Liver (tissue), 9 donors: ENCODE measurements around the gene TTC3. TPM values are rescaled to one million over a fixed set of nuclear protein-coding genes. Genes with fewer than 3 reads are reported as not detected.

Experiments
- DNase-seq: peaks from one replicate; pipeline ENCODE4 v3.0.0-alpha.2; 2017; ENCODE audit warnings: low spot score
- H3K27ac ChIP-seq, 2 donors: one replicate each; pipeline ENCODE4 v1.7.0; 2013; ENCODE audit warnings: inconsistent platforms in 2 of 2, low read length in 2 of 2, control low read depth in 1 of 2, low read depth in 1 of 2, mild to moderate bottlenecking in 1 of 2
- H3K27me3 ChIP-seq, 4 donors: one replicate each; pipeline versions ENCODE4 v1.6.1 to v1.7.0; 2013; ENCODE audit warnings: low read length in 3 of 4, inconsistent platforms in 1 of 4, mild to moderate bottlenecking in 1 of 4, moderate library complexity in 1 of 4; ENCODE audit not compliant: control insufficient read depth in 4 of 4, insufficient read depth in 4 of 4
- H3K36me3 ChIP-seq, 4 donors: one replicate each; pipeline versions ENCODE4 v1.6.1 to v1.7.0; 2013; ENCODE audit warnings: low read length in 3 of 4, mild to moderate bottlenecking in 3 of 4, low read depth in 1 of 4, moderate library complexity in 1 of 4; ENCODE audit not compliant: control insufficient read depth in 4 of 4, insufficient read depth in 3 of 4
- H3K4me1 ChIP-seq, 4 donors: one replicate each; pipeline versions ENCODE4 v1.6.1 to v1.7.0; 2013; ENCODE audit warnings: low read length in 3 of 4, mild to moderate bottlenecking in 3 of 4, moderate library complexity in 1 of 4; ENCODE audit not compliant: control insufficient read depth in 4 of 4, insufficient read depth in 4 of 4
- H3K4me3 ChIP-seq, 3 donors: one replicate each; pipeline versions ENCODE4 v1.6.1 to v1.7.0; 2013; ENCODE audit warnings: low read length in 3 of 3, control low read depth in 1 of 3, low read depth in 1 of 3, mild to moderate bottlenecking in 1 of 3
- H3K9ac ChIP-seq, 2 donors: one replicate each; pipeline ENCODE4 v1.7.0; 2013; ENCODE audit warnings: low read length in 2 of 2, mild to moderate bottlenecking in 2 of 2, moderate library complexity in 2 of 2, control low read depth in 1 of 2, low read depth in 1 of 2
- H3K9me3 ChIP-seq, 4 donors: one replicate each; pipeline versions ENCODE4 v1.6.1 to v1.7.0; 2013; ENCODE audit warnings: low read length in 3 of 4; ENCODE audit not compliant: control insufficient read depth in 4 of 4
- EGR1 ChIP-seq, 2 donors: IDR thresholded peaks; 2 replicates each; pipeline ENCODE4 v1.6.1; 2016 to 2018; ENCODE audit warnings: antibody characterized with exemption in 2 of 2, low read depth in 2 of 2
- FOXA1 ChIP-seq: IDR thresholded peaks from 2 replicates; pipeline ENCODE4 v1.6.1; 2016; ENCODE audit warnings: antibody characterized with exemption
- FOXA2 ChIP-seq: IDR thresholded peaks from 2 replicates; pipeline ENCODE4 v1.6.1; 2016; ENCODE audit warnings: antibody characterized with exemption
- GABPA ChIP-seq, 2 donors: IDR thresholded peaks in 1 of 2; conservative IDR thresholded peaks in 1 of 2; 2 replicates each; pipeline ENCODE4 v1.6.1; 2016; ENCODE audit warnings: antibody characterized with exemption in 2 of 2, mild to moderate bottlenecking in 1 of 2, moderate library complexity in 1 of 2
- HNF4A ChIP-seq, 2 donors: conservative IDR thresholded peaks; 2 replicates each; pipeline ENCODE4 v1.6.1; 2016; ENCODE audit warnings: antibody characterized with exemption in 2 of 2, mild to moderate bottlenecking in 2 of 2
- HNF4G ChIP-seq: IDR thresholded peaks from 2 replicates; pipeline ENCODE4 v1.6.1; 2016; ENCODE audit warnings: antibody characterized with exemption
- JUND ChIP-seq, 2 donors: IDR thresholded peaks; 2 replicates each; pipeline ENCODE4 v1.6.1; 2016; ENCODE audit warnings: antibody characterized with exemption in 2 of 2
- NR2F2 ChIP-seq: IDR thresholded peaks from 2 replicates; pipeline ENCODE4 v1.6.1; 2016; ENCODE audit warnings: antibody characterized with exemption
- RAD21 ChIP-seq, 2 donors: IDR thresholded peaks; 2 replicates each; pipeline ENCODE4 v1.6.1; 2016; ENCODE audit warnings: antibody characterized with exemption in 2 of 2, mild to moderate bottlenecking in 2 of 2
- RXRA ChIP-seq, 2 donors: IDR thresholded peaks; 2 replicates each; pipeline ENCODE4 v1.6.1; 2017 to 2018; ENCODE audit warnings: antibody characterized with exemption in 2 of 2, mild to moderate bottlenecking in 1 of 2
- SP1 ChIP-seq: IDR thresholded peaks from 2 replicates; pipeline ENCODE4 v1.6.1; 2018; ENCODE audit warnings: antibody characterized with exemption, mild to moderate bottlenecking
- TAF1 ChIP-seq: conservative IDR thresholded peaks from 2 replicates; pipeline ENCODE4 v1.6.1; 2016; ENCODE audit warnings: antibody characterized with exemption, mild to moderate bottlenecking
- YY1 ChIP-seq: IDR thresholded peaks from 2 replicates; pipeline ENCODE4 v1.6.1; 2016; ENCODE audit warnings: antibody characterized with exemption, mild to moderate bottlenecking
- WGBS: extraction: QIAGEN DNeasy Blood & Tissue Kit; methylation state at CpG from one replicate; pipeline ENCODE4 v1.1.7; 2013; 5-methylcytosine and 5-hydroxymethylcytosine counted together
- polyA plus RNA-seq, 2 donors: library from polyadenylated mRNA; stranded (reverse) in 1 of 2; unstranded in 1 of 2; fragments of 200-250 nt in 1 of 2; fragments of >200 nt in 1 of 2; fragmentation: Nextera tagmentation in 1 of 2; extraction: Ambion mirVana in 1 of 2; gene quantifications; one replicate each; pipeline versions ENCODE4 v1.2.1 to v1.2.3, GENCODE V29; 2013 to 2015
- total RNA-seq, 2 donors: library from RNA; depleted of rRNA; stranded (reverse); fragments of >200 nt; gene quantifications; one replicate each; pipeline ENCODE4 v1.2.3, GENCODE V29; 2014
- TF ChIP-seq, protein P1 (sequence below): IDR thresholded peaks from 2 replicates; pipeline ENCODE4 v1.6.1; 2016; ENCODE audit warnings: antibody characterized with exemption, mild to moderate bottlenecking
- TF ChIP-seq, protein P2 (sequence below): fragments of 150-350 bp; IDR thresholded peaks from 2 replicates; pipeline ENCODE4 v1.5.1; 2017; ENCODE audit warnings: improper control_type of control experiment, low read depth, low read length; ENCODE audit not compliant: missing input control
- TF ChIP-seq, protein P3 (sequence below): IDR thresholded peaks from 2 replicates; pipeline ENCODE4 v1.6.1; 2016; ENCODE audit warnings: antibody characterized with exemption
- TF ChIP-seq, protein P4 (sequence below): IDR thresholded peaks from 2 replicates; pipeline ENCODE4 v1.6.1; 2016; ENCODE audit warnings: antibody characterized with exemption
- TF ChIP-seq, protein P5 (sequence below): IDR thresholded peaks from 2 replicates; pipeline ENCODE4 v1.6.1; 2016; ENCODE audit warnings: antibody characterized with exemption
- donor health status: healthy.
- donor health status: healthy.
- donor health status: healthy.
- donor health status: healthy.
- donor health status: healthy.

Gene TTC3
- total and polyA plus RNA-seq, 4 donors = 27.2 to 96.1 (median 57.2) TPM

DNA sequence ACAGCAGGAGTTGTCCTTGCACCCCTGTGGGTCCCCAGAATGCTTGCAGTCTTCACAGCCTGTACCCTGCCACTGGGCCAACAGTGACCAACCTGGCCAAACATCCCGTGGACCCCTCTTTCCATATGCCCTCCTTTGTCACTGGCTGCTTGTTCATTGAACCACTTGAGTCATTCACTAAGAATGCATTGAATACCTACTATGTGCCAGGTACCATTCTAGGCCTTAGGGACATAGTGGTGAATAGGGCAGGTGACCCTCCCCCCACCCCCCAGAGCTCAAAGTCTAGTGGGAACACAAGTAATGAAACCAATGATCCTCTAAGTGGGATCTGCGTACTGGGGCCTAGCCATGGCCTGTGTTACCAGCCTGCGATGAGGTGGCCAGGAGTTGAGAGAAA is 28.4 kb upstream of the TTC3 start:
- H3K27me3 ChIP-seq = no peaks in the 10 kb centered on the region
- no peak overlapping the region for H3K27ac ChIP-seq
- 96% methylated on average over 3 of the region's 3 CpGs for WGBS
- H3K4me1 ChIP-seq = no peaks in the 10 kb centered on the region
- no peak overlapping the region for H3K4me3 ChIP-seq
- TF ChIP-seq HNF4G (no peak), YY1 (no peak), EGR1 (IDR thresholded peaks at IDR 0.05; ENCODE audit: low read depth in 2 of 2) (no peak), JUND (IDR thresholded peaks at IDR 0.05) (no peak), HNF4A (conservative IDR thresholded peaks at IDR 0.05) (no peak), TAF1 (no peak), GABPA (IDR thresholded peaks at IDR 0.05 in 1 of 2, conservative IDR thresholded peaks at IDR 0.05 in 1 of 2) (no peak), RAD21 (IDR thresholded peaks at IDR 0.05) (no peak), RXRA (IDR thresholded peaks at IDR 0.05) (no peak), FOXA1 (no peak), NR2F2 (no peak), SP1 (no peak)
- TF ChIP-seq, protein P1, sequence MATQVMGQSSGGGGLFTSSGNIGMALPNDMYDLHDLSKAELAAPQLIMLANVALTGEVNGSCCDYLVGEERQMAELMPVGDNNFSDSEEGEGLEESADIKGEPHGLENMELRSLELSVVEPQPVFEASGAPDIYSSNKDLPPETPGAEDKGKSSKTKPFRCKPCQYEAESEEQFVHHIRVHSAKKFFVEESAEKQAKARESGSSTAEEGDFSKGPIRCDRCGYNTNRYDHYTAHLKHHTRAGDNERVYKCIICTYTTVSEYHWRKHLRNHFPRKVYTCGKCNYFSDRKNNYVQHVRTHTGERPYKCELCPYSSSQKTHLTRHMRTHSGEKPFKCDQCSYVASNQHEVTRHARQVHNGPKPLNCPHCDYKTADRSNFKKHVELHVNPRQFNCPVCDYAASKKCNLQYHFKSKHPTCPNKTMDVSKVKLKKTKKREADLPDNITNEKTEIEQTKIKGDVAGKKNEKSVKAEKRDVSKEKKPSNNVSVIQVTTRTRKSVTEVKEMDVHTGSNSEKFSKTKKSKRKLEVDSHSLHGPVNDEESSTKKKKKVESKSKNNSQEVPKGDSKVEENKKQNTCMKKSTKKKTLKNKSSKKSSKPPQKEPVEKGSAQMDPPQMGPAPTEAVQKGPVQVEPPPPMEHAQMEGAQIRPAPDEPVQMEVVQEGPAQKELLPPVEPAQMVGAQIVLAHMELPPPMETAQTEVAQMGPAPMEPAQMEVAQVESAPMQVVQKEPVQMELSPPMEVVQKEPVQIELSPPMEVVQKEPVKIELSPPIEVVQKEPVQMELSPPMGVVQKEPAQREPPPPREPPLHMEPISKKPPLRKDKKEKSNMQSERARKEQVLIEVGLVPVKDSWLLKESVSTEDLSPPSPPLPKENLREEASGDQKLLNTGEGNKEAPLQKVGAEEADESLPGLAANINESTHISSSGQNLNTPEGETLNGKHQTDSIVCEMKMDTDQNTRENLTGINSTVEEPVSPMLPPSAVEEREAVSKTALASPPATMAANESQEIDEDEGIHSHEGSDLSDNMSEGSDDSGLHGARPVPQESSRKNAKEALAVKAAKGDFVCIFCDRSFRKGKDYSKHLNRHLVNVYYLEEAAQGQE = no peak
- TF ChIP-seq, protein P2, sequence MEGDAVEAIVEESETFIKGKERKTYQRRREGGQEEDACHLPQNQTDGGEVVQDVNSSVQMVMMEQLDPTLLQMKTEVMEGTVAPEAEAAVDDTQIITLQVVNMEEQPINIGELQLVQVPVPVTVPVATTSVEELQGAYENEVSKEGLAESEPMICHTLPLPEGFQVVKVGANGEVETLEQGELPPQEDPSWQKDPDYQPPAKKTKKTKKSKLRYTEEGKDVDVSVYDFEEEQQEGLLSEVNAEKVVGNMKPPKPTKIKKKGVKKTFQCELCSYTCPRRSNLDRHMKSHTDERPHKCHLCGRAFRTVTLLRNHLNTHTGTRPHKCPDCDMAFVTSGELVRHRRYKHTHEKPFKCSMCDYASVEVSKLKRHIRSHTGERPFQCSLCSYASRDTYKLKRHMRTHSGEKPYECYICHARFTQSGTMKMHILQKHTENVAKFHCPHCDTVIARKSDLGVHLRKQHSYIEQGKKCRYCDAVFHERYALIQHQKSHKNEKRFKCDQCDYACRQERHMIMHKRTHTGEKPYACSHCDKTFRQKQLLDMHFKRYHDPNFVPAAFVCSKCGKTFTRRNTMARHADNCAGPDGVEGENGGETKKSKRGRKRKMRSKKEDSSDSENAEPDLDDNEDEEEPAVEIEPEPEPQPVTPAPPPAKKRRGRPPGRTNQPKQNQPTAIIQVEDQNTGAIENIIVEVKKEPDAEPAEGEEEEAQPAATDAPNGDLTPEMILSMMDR = no peak
- TF ChIP-seq, protein P3, sequence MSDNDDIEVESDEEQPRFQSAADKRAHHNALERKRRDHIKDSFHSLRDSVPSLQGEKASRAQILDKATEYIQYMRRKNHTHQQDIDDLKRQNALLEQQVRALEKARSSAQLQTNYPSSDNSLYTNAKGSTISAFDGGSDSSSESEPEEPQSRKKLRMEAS = no peak
- TF ChIP-seq, protein P4, sequence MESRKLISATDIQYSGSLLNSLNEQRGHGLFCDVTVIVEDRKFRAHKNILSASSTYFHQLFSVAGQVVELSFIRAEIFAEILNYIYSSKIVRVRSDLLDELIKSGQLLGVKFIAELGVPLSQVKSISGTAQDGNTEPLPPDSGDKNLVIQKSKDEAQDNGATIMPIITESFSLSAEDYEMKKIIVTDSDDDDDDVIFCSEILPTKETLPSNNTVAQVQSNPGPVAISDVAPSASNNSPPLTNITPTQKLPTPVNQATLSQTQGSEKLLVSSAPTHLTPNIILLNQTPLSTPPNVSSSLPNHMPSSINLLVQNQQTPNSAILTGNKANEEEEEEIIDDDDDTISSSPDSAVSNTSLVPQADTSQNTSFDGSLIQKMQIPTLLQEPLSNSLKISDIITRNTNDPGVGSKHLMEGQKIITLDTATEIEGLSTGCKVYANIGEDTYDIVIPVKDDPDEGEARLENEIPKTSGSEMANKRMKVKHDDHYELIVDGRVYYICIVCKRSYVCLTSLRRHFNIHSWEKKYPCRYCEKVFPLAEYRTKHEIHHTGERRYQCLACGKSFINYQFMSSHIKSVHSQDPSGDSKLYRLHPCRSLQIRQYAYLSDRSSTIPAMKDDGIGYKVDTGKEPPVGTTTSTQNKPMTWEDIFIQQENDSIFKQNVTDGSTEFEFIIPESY = no peak
- TF ChIP-seq, protein P5, sequence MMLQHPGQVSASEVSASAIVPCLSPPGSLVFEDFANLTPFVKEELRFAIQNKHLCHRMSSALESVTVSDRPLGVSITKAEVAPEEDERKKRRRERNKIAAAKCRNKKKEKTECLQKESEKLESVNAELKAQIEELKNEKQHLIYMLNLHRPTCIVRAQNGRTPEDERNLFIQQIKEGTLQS = no peak
- no peak for DNase-seq
- H3K36me3 ChIP-seq = no peaks in the 10 kb centered on the region
- H3K9me3 ChIP-seq = no peaks in the 10 kb centered on the region
- no peak overlapping the region for H3K9ac ChIP-seq

DNA sequence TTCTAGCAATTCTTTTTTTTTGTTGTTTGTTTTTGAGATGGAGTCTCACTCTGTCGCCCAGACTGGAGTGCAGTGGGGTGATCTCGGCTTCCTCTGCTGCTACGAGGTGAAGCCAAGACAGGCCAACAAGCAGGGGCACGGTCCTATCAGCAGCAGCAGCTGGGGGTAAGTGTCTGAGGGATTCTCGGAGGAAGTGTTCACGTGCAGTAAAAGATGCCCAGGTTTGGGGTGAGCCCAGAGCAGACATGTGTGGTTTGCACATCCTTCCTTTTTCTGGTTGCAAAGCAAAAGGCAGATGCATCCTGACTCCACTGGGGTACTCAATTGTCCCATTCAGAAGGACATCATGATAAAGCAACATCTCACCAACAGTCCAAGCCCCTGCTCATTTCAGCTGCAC is 27.9 kb upstream of the TTC3 start:
- H3K27ac ChIP-seq = no peak overlapping the region
- no peaks in the 10 kb centered on the region for H3K4me1 ChIP-seq
- 65% methylated on average over 6 of the region's 6 CpGs for WGBS
- no peaks in the 10 kb centered on the region for H3K9me3 ChIP-seq
- no peaks in the 10 kb centered on the region for H3K36me3 ChIP-seq
- no peak for DNase-seq
- H3K27me3 ChIP-seq = no peaks in the 10 kb centered on the region
- no peak overlapping the region for H3K4me3 ChIP-seq
- H3K9ac ChIP-seq = no peak overlapping the region
- TF ChIP-seq HNF4A (conservative IDR thresholded peaks at IDR 0.05) = no peak
- TF ChIP-seq, protein P2 = no peak
- TF ChIP-seq RXRA (IDR thresholded peaks at IDR 0.05) = no peak
- TF ChIP-seq FOXA1 = no peak
- TF ChIP-seq, protein P4 = no peak
- TF ChIP-seq TAF1 = no peak
- TF ChIP-seq FOXA2 = no peak
- TF ChIP-seq NR2F2 = no peak
- TF ChIP-seq HNF4G = no peak
- no peak for TF ChIP-seq YY1
- TF ChIP-seq JUND (IDR thresholded peaks at IDR 0.05) = no peak
- TF ChIP-seq SP1 = no peak
- TF ChIP-seq EGR1 (IDR thresholded peaks at IDR 0.05; ENCODE audit: low read depth in 2 of 2) = no peak
- TF ChIP-seq, protein P5 = no peak
